Left forelimb (tissue), 1 donor: ENCODE results near the gene ATP6AP1.

Experiments
- DNase-seq: peaks from one replicate; pipeline ENCODE4 v3.0.0-alpha.2; 2018; ENCODE audit warnings: low spot score

The ATP6AP1 gene

DNA sequence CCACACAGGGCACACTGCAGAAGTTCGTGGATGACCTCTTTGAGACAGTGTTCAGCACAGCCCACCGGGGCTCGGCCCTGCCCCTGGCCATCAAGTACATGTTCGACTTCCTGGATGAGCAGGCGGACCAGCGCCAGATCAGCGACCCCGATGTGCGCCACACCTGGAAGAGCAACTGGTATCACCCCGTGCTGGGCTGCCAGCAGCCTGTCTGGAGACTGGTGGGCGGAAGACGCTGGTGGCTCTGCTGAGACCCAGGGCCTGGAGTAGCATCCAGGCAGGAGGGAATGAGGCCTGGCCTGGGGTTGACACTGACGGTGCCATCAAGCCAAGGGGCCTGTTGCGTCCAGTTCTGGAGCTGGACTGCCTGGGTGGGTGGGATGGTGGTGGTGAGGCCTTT lies 42.0 kb downstream of the ATP6AP1 start:
- no peak for DNase-seq

DNA sequence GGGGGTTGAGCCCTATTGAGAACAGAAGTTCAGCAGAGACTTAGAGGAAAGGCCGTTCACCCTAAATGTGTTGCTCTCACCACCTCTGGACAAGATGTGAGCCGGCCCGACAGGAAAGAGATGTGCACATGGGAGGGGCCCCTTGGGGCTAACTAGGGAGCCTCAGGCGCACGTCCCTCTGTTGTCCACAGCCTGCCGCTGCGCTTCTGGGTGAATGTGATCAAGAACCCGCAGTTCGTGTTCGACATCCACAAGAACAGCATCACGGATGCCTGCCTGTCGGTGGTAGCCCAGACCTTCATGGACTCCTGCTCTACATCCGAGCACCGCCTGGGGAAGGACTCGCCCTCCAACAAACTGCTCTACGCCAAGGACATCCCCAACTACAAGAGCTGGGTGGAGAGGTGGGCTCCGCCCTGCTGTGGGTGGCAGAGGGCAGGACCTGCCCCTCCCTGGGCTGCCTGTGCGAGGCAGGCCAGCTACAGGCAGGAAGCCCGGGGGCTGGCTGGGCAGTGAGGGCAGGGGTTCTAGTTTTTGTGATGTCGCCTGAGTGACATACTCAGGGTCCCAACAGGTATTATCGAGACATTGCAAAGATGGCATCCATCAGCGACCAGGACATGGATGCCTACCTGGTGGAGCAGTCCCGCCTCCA lies 42.6 kb downstream of the ATP6AP1 start:
- no peak for DNase-seq

DNA sequence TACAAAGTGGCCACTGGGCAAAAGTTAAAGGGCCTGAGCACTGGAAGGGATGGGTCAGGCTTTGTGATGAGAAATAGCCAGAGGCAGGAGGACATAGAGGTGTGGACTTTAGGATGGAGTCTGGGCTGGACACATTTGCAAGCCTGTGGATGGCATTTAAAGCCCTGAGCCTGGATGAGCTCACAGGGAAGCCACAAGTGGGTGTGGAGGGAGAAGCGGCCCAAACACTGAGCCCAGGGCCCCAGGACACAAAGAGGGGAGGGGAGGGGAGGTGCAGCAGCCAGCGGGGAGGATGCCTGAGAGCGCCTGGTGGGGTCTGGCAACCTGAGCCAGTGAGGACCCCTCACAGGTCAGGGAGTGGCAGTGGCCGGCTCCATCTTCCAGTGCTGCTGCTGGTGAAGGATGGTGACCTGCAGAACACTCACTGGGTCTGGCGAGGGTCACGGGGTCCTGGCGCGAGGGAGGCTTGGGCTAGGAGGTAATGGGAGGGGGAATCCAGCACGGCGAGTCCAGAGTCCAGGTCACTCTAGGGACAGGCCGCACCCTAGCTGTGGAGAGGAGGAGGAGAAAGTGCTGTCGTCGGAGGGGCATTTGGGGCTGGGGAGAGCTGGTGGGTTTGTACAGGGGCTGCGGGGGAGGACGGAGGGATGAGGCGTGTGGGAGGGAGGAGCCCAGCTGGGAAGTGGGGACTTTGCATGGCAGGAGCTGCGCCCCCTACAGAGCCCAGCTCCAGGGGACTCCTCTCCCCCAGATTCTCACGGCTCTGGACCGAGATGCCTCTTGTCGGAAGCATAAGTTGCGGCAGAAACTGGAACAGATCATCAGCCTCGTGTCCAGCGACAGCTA lies 43.6 kb downstream of the ATP6AP1 start:
- no peak for DNase-seq

DNA sequence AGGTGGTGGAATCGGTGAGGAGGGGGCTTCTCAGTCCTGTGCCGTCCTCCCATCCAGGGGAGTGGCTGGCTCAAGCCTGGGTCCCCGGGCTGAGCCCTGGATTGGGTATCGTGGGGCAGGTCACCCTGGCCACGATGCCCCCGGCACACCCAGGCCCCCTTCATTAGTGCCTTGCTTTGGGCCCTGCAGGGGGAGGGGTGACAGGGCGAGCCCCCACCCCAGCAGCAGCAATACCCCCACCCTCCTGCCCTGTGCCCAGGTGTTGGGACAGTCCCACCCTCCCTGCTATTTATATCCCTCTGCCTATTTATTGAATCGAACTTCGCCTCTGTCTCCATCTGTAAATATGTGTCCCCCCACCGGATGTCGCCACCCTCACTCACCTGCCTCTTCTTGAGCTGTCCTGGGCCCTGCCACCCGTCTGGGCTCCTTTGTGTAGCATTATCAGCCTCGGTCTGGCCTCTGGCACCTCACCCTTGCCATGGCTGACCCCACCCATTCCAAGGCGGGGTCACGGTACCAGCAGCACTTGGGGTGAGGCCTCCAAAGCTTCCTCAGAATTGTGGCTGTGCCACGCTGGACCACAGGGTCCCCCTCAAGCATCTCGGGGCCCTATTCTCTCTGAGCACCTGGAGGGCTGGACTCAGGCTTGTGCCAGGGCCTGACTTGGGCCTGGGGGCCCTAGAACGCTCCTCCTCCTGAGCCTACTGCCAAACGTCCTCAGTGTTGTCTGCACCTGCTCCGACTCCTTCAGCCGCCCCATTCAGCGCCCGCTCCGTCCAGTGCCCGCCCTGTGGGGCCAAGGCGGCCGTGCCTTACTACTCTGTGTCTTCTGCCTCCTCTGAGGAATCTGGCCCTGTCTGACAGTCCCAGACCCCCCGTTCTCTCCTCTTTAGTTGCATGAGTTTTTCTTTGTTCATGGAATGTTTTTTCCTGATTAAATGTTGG lies 44.5 kb downstream of the ATP6AP1 start:
- DNase-seq: peak; percentile 50

DNA sequence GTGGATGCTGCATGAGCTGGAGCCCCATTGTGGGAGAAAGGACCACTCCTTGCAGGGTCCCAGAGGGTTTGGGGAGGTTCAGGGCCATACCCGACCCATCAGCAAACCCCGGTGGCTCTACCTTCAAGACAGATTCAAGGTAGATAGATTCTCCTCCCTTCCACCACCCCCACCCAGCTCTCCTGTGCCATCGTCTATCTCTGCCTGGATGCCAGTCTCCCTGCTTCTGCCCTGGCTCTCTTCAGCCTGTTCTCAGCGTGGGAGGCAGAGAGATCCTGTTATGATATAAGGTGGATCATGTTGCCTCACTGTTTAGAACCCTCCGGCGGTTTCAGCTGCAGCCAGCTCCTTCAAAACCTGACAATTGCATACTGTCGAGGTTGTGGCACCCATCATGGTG lies 45.2 kb downstream of the ATP6AP1 start:
- DNase-seq: no peak

DNA sequence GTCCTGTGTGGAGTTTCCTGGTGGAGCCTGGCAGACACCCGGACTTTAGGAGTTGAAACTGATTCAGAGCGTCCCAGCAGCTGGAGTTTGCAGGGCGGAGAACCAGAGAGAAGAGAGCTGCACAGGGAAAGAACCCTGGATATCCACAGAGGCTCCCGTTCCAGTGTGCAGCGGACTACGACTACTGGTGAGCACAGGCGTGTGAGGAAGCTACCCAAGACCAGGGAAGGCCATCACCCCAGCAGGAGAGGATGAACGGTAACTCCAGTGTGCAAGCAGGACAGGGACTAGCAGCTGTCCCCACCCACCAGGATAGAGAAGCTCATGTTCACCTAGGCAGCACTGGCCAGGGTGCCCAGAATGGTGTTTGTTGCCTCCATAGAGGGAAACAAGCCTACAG lies 48.3 kb downstream of the ATP6AP1 start:
- no peak for DNase-seq

DNA sequence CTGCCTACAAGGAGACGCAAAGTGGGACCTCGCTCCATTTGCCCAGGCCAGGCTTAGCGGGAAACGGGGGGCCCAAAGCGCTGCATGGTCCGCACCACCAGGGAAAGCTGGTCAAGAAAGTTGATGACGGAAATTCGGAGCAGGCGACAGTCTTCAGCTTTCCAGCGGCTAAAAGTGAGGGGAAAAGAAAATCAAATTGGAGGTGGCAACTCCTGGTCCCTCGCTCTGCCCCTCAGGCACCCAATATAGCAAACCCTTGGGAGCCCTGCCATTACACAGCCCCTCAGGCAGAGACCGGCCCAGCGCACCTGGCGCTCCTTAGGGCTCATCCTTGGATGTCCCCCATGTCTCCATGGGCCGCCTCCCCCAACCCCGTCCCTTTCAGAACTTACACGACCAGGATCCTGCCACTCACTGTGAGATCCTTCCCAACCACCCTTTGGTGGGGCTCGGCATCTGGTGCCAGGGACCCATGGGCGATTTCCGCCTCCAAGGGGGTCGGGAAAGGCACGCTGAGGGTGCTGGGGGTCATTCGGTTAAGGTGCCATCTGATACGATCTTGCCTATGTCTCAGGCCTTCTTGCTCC lies 49.5 kb downstream of the ATP6AP1 start:
- DNase-seq: no peak

DNA sequence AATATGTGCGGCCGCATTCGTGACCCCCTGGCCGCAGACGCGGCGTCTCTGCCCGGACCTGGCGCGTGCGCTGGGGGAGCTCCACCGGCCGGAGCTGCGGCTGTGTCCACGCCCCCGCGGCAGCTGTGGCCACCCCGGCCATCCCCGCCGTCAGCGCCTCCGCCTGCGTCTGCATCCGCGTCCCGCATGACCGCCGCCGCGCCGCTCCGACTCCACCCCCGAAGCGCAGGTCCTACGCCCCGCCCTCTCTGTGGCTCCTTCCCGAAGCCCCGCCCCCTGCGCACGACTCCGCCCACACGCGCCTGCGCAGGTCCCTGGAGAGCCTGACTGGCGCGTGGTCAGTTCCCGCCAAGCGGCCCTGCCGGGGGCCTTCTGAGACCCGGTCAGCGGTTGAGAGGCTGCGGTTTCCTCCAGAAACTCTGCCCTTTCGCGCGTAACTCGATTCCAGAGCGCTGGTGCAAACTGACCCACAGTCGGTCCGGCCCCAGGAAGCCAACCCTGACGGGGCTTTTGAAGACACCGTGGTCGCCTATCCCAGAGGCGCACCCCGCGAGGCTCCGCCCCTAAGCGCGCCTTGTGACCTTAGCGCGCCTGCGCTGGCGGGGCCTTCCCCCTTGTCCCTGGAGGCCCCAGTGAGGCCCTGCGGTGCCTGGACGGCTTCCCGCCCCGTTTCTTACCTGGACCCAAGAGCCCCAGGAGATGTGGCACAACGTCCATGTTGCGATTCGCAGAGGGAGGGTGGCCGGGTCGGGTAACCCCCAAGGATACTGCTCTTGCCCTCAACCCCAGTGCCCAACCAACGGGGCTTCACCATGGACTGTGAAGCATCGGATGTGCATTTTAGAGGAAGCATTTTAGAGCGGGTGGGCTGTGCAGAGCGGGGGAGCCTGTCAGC lies 50.5 kb downstream of the ATP6AP1 start, which contains the start of gene LAGE3:
LAGE3 (minus strand) TSS at position 554 of the 895 bp plus-strand sequence; CDS start at position 188, 366 bp downstream.
- peak; percentile 95 for DNase-seq

DNA sequence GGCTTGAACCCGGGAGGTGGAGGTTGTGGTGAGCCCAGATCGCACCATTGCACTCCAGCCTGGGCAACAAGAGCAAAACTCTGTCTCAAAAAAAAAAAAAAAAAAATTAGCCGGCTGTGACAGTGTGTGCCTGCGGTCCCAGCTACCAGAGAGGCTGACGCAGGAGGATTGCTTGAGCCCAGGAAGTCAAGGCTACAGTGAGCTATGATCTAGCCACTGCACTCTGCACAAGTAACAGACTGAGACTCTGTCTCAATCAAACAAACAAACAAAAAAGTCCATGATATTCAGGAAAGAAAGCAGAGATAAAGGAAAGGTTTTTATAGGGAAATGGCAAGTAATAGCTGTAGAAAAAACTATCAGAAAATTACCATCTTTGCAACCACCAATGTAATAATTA lies 52.7 kb downstream of the ATP6AP1 start:
- no peak for DNase-seq

DNA sequence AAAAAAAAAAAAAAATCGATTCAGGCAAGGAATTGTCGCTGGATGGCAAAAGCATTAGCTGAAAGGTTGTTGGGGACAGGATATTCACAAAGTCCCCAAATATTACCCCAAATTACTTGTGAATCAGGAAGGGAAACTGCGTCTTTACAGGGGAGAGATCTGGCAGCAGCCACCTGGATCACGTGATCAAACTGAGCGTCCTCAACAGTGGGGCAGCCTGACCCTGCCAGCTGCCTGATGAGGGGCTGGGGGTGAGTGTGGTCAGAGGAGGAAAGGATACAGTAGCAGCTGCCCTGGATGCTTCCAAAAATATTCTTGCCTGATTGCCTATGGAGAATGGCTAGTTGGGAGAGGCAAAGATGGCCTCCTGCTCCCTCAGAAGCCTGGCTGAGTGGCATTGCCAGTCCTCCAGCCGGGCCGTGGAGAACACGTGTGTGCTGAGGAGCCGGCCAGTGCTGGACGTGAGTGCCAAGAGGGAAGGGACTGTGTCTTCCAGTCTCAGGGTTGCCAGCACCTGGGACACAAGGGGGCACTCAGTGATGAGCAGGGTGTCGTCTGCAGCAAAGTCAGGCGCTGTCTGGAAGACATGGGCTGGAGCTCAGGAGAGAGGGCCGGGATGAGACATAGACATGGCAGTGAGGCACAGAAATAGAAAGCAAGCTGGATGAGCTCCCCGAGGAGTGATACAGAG lies 53.6 kb downstream of the ATP6AP1 start:
- DNase-seq: no peak

DNA sequence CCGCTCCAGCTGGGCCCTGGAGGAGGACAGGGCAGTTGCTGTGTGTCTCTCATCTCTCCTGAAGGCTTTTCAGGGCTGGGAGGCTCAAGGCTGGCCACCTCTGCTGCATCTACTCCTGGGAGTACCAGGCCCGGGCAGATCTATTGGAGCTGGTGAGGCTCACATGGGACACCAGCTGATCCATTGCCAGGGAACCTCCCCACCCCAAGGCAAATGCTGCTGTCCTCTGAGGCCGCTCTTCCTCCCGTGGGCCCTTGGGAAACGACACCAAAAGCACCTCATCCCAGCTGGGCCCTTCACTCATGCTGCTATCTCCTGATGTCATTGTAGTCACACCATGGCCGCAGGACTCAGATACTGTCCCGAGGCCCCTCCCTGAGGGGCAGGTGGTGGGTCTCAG lies 54.3 kb downstream of the ATP6AP1 start:
- DNase-seq: no peak

DNA sequence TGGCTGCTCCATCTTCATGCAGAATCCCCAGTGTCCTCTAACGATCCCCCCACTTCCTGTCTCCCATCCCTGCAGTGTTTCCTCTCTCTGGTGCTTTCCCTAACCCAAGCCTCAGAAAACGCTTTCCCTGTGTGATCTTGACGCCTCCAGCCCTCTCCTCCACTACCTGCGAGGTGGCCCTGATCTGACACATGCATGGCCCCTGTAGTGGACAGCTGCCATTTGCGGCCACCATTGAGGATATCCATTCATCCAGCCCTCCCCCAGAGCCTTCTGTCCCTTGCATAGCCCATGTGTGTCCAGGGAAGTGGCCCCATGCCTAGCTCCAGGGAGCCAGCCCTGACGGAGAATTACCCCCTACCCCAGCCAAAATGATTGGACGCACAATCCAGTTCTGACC lies 54.8 kb downstream of the ATP6AP1 start:
- DNase-seq: no peak

DNA sequence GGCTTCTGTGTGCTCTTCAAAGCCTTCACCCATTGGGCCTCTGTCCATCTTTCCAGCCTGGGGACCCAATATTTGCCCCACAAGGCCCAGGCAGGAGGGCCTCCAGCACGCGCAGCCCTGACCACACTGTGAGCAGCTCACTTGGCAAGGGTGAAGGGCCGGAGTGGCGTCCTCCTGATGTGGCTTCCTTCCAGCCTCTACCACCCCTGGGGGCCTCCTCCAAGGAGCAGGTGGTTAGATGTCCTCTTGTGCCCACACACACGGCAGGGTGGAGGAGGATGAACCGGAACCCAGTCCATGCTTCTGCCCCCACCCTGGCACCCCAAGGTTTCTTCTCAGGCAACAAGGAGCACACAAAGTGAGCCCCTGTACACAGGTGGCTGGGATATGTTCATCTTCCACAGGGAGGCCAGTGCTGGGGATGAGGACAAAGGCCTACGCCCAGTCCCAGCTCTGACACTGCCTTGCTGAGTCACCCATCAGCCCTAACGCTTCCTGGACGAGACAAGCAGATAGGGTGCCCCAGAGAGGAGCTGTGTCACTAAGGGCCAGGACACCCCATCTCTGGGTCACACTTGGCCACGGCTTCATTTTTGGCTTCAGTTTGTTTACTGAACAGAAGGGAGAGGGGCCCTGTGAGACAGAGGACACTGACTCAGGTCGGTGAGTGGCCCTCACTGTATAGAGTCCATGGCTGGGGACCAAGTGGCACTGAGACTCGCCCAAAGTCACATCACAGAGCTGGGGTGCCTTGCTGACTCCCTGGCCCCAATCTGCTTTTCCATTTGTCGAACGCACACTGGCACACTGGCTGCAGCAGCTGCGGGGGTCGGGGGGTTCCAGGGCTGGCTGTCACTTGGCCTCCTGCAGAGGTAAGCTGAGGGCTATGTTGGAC lies 56.0 kb downstream of the ATP6AP1 start:
- no peak for DNase-seq

DNA sequence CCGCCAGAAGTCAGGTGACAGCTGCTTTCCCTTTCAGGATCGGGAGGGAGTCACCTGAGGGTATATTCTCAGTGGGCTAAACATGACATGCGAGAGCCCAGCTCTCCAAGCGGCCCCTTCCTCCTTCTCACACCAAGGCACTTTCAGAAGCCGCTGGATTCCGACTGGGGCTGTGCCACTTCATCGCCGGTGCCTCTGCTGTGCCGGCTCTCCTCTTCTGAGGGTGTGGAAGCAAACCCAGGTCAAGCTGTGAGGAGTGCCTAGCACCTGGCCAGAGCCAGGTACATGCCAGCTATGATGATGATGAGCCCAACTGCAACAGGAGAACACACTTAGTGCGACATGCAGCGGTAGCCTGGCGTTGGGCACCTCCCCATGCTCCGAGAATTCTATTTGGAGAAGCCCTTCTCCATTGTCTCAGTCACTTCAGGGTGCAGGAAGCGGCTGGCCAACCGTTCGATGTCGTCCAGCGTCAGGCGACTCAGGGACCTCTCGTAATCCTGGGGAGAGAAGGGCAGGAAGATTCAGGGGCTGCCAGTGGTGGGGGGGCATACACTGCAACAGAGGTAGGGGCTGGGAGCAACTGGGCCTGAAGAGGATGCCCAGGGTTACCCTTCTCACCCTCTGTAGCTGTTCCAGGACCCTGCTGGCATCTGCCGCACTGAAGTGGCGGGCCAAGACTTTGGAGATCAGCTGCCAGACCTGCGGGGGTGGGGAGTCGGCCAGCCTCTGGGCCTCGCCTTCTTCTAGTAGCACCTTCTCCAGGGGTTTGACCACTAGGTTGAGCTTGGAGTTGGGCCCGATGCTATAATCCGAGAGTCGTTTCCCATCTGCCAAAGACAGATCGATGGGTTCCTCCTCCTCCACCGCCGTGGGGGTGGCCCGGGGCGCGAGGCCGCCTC lies 56.9 kb downstream of the ATP6AP1 start:
- no peak for DNase-seq

DNA sequence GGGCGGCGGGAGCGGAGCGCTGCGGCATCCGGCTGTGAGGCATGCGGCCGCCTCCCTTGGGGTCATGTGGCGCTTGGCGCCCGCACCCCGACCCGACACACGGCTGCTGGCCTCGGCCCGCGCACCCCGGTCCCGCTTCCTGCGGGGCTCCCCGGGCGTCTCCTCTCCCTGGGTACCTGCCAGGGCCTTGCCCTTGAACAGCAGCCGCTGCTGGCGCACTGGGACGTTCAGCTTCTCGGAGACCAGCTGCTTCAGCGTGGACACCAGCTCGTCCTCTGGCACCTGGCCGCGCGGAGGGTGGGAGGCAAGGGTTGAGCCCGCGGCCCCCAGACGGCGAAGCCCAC lies 57.5 kb downstream of the ATP6AP1 start:
- DNase-seq: no peak
